Measurements from ENCODE around the gene GPI.

- no peak for TF ChIP-seq CTCF (IDR thresholded peaks at IDR 0.05)
- TF ChIP-seq POLR2A (IDR thresholded peaks at IDR 0.05) = no peak
Measured at GRCh38 chr19:34328982-34329381, 36.0 kb upstream of the GPI start.

All from esophagus squamous epithelium (tissue), 4 donors.